Natural killer cell (primary cell): ENCODE results near the gene PRDM1. TPM values are rescaled to one million over a fixed set of nuclear protein-coding genes. Genes with fewer than 3 reads are reported as not detected.

Source experiments
- ATAC-seq, 3 donors: fragments of 150-1000 bp in 2 of 3; fragments of 200-7000 bp in 1 of 3; cut with Tn5 transposase; 1 replicate in 1 of 3; 2 replicates in 2 of 3; pipeline ENCODE4 v1.10.0; 2021; ENCODE audit warnings: mild to moderate bottlenecking in 2 of 3, moderate library complexity in 2 of 3
- DNase-seq, 2 donors: peaks; one replicate each; pipeline versions ENCODE4 v3.0.0 to v3.0.0-alpha.2; 2013 to 2021; ENCODE audit warnings: mixed read lengths in 1 of 2
- H3K27ac ChIP-seq: one replicate; pipeline ENCODE4 v1.5.1; 2013; ENCODE audit warnings: mild to moderate bottlenecking, low read length
- H3K27me3 ChIP-seq: one replicate; pipeline ENCODE4 v1.6.1; 2013; ENCODE audit warnings: low read length; ENCODE audit not compliant: control insufficient read depth, insufficient read depth
- H3K36me3 ChIP-seq: one replicate; pipeline ENCODE4 v1.6.1; 2013; ENCODE audit warnings: low read length; ENCODE audit not compliant: control insufficient read depth, insufficient read depth
- H3K4me1 ChIP-seq: one replicate; pipeline ENCODE4 v1.6.1; 2013; ENCODE audit warnings: low read length; ENCODE audit not compliant: control insufficient read depth, insufficient read depth
- H3K4me3 ChIP-seq: one replicate; pipeline ENCODE4 v1.5.1; 2013; ENCODE audit warnings: low read length
- H3K9me3 ChIP-seq: one replicate; pipeline ENCODE4 v1.6.1; 2013; ENCODE audit warnings: low read length; ENCODE audit not compliant: control insufficient read depth, insufficient read depth
- H3K27ac Mint-ChIP-seq, 2 donors: one replicate each; pipeline ENCODE4 v1.8.0; 2022; ENCODE audit warnings: mild to moderate bottlenecking in 2 of 2, mixed read lengths in 2 of 2, moderate library complexity in 1 of 2
- H3K27me3 Mint-ChIP-seq, 2 donors: one replicate each; pipeline ENCODE4 v1.8.0; 2022; ENCODE audit warnings: low read depth in 2 of 2, mixed read lengths in 2 of 2
- H3K36me3 Mint-ChIP-seq: one replicate; pipeline ENCODE4 v1.8.0; 2022; ENCODE audit warnings: mixed read lengths
- H3K4me1 Mint-ChIP-seq, 2 donors: one replicate each; pipeline ENCODE4 v1.8.0; 2022; ENCODE audit warnings: mixed read lengths in 2 of 2
- H3K4me3 Mint-ChIP-seq: one replicate; pipeline ENCODE4 v1.8.0; 2022; ENCODE audit warnings: mild to moderate bottlenecking, moderate library complexity, mixed read lengths
- H3K9me3 Mint-ChIP-seq, 2 donors: one replicate each; pipeline ENCODE4 v1.8.0; 2022; ENCODE audit warnings: mixed read lengths in 2 of 2
- CTCF ChIP-seq: fragments of 200-600 bp; IDR thresholded peaks from one replicate; pipeline ENCODE4 v1.8.0; 2022; ENCODE audit warnings: antibody characterized with exemption
- WGBS: methylation state at CpG from one replicate; pipeline ENCODE4 v1.1.7; 2013; ENCODE audit warnings: missing lambda C conversion rate; ENCODE audit not compliant: insufficient coverage; 5-methylcytosine and 5-hydroxymethylcytosine counted together
- intact Hi-C: fragments of 100-400 bp; cut with micrococcal nuclease; formaldehyde crosslinking; loops from one replicate; pipeline ENCODE4 v1.14.2; 2022
- total RNA-seq, 4 donors: library from RNA; stranded (reverse); fragments of 120-200 nt in 1 of 4; gene quantifications; one replicate each; pipeline versions ENCODE4 v1.2.3 to v1.2.4, GENCODE V29; 2013 to 2022

The PRDM1 gene
- total RNA-seq, result 100 to 1,000 TPM; 165 to 180 (median 177) TPM
- 72.2 TPM for total RNA-seq (2013)

- H3K4me1 Mint-ChIP-seq, result peaks cover 72 to 74% of the 10 kb centered on the region in 2 donors
- H3K9me3 Mint-ChIP-seq, result no peaks in the 10 kb centered on the region
- H3K27me3 ChIP-seq, result no peaks in the 10 kb centered on the region
- no peaks in the 10 kb centered on the region for H3K27me3 Mint-ChIP-seq
- TF ChIP-seq CTCF, result peak; percentile 15
- H3K36me3 ChIP-seq, result no peaks in the 10 kb centered on the region
- ATAC-seq (peak; percentile 90 to 97 (median 93)), DNase-seq (peak; percentile 75 to 93)
- peak within 1 kb of the TSS; percentile 88 to 97 for H3K27ac Mint-ChIP-seq
- peak within 1 kb of the TSS; percentile 47 for H3K27ac ChIP-seq
- H3K4me1 ChIP-seq, result peaks cover 32% of the 10 kb centered on the region
- no peaks in the 10 kb centered on the region for H3K36me3 Mint-ChIP-seq
- peak within 1 kb of the TSS; percentile 94 for H3K4me3 Mint-ChIP-seq
- H3K4me3 ChIP-seq, result peak within 1 kb of the TSS; percentile 54
- intact Hi-C loops, result loop anchor here (1.0 to 5.0 kb wide), 3 partner anchors 12 to 604 kb away; no protein-coding TSS in a partner anchor
- H3K9me3 ChIP-seq, result no peaks in the 10 kb centered on the region
- 1% methylated on average over 41 of the region's 44 CpGs for WGBS
These were observed at the start of gene PRDM1 for GRCh38 chr6:106085984-106086813. Gene PRDM1 (plus strand): TSS chr6:106086336. CDS start chr6:106086554, 218 bp downstream.

- no peak for TF ChIP-seq CTCF
- Histone ChIP-seq H3K4me1 (no peaks in the 10 kb centered on the region), H3K27me3 (no peaks in the 10 kb centered on the region), H3K36me3 (no peaks in the 10 kb centered on the region), H3K9me3 (peaks cover 8% of the 10 kb centered on the region), H3K27ac (no peak overlapping the region), H3K4me3 (no peak overlapping the region)
- Mint-ChIP-seq H3K9me3 (peaks cover 0 to 7% of the 10 kb centered on the region in 2 donors), H3K27ac (no peak overlapping the region), H3K4me3 (no peak overlapping the region), H3K36me3 (peaks cover 7% of the 10 kb centered on the region), H3K27me3 (no peaks in the 10 kb centered on the region), H3K4me1 (no peaks in the 10 kb centered on the region)
- ATAC-seq (no peak), DNase-seq (no peak)
- intact Hi-C loops, result no loop called here
These were observed 49.1 kb upstream of the PRDM1 start for GRCh38 chr6:106037060-106037459.

GRCh38 chr6:106039897-106040592 is 46.1 kb upstream of the PRDM1 start:
- H3K27ac Mint-ChIP-seq, result no peak overlapping the region
- Histone ChIP-seq H3K27me3 (no peaks in the 10 kb centered on the region), H3K27ac (no peak overlapping the region), H3K9me3 (peaks cover 8% of the 10 kb centered on the region), H3K36me3 (no peaks in the 10 kb centered on the region), H3K4me1 (no peaks in the 10 kb centered on the region), H3K4me3 (no peak overlapping the region)
- H3K4me1 Mint-ChIP-seq, result no peaks in the 10 kb centered on the region
- no peak for ATAC-seq
- peaks cover 6 to 14% of the 10 kb centered on the region in 2 donors for H3K27me3 Mint-ChIP-seq
- 93% methylated on average over 6 of the region's 6 CpGs for WGBS
- H3K9me3 Mint-ChIP-seq, result peaks cover 0 to 7% of the 10 kb centered on the region in 2 donors
- DNase-seq, result no peak
- peaks cover 7% of the 10 kb centered on the region for H3K36me3 Mint-ChIP-seq
- H3K4me3 Mint-ChIP-seq, result no peak overlapping the region
- TF ChIP-seq CTCF, result no peak
- intact Hi-C loops, result no loop called here
